HG03280 (cell line): Measurements from ENCODE around the gene TRAF3.
A peak's percentile ranks its signal among the peaks of the same experiment; 100 is the strongest.
"Not testable (repeated sequence)": the region's sequence is repeated elsewhere in the genome, so short reads cannot be mapped to it uniquely, and the experiment has no call there.

Experiments used
- ATAC-seq: cut with Tn5 transposase; IDR thresholded peaks from one replicate; pipeline ENCODE4 v1.9.1; 2021; ENCODE audit warnings: mild to moderate bottlenecking, moderate library complexity; ENCODE audit not compliant: unreplicated experiment

Gene TRAF3

GRCh38 chr14:102889615-102890014 lies 112.4 kb downstream of the TRAF3 start:
- no peak for ATAC-seq

DNA sequence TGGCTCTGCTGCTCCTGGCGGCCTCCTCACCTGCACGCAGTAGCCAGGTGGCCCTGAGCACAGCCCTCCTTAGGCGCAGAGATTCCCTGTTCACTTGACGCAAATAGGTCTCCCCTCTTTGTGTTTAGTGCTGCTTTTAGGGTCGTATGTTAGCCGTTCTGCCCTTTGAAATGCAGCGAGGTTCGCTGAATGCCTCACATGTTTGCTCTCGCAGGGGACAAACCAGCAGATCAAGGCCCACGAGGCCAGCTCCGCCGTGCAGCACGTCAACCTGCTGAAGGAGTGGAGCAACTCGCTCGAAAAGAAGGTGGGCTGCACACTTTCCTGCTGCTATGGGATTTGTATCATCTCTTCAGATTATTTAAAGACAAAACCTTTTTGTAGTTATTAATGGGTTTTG lies 113.9 kb downstream of the TRAF3 start:
- no peak for ATAC-seq

GRCh38 chr14:102891556-102891955 lies 114.3 kb downstream of the TRAF3 start:
- ATAC-seq = no peak

DNA sequence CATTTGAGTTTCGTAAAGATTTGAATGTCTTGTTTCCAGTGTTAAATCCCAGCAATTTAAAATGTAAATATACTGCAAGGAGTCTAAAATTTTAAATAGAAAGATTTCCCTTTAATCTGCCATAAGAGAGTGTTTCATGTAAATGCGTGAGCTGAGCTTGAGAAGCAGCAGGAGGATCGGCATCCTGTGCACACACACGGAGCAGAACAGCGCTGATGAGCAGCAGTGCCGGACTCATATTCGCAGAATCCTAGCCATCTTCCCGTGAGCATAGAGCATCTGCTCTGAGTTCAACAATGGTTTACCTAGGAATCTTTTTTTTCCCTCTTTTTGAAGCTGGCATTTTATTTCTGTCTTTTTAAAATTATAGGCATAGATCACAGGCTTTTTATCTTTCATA lies 115.4 kb downstream of the TRAF3 start:
- ATAC-seq = no peak

DNA sequence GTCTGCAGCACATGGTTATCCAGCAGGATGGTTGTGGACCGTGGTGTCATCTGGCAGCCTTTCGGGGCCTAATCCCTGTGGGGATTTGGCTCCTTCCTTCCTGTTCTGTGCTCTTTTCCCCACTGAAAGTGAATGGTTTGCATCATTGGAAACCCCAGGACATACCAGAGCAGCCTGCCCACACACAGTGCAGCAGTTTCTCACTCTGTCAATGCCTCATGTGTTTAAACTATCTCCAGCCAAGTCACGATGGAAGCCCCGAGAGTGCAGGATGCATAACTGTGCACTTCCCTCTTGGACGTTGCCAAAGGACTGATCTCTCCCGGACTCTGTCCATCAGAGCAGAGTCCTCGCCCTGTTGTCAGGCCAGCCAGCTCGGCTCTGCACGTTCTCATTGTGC lies 116.2 kb downstream of the TRAF3 start:
- no peak for ATAC-seq

DNA sequence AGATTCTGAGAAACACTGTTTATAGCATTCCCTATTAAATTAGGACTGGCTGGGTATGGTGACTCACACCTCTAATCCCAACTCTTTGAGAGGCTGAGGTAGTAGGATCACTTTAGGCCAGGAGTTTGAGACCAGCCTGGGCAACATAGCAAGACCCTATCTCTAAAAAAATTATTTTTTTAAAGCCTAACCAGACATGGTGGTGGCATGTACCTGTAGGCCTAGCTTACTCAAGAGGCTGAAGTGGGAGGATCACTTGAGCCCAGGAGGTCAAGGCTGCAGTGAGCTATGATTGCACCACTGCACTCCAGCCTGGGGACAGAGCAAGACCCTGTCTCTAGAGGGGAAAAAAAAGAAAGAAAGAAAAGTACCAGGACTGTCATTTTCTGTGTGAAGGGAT lies 119.5 kb downstream of the TRAF3 start:
- not testable (repeated sequence) for ATAC-seq

DNA sequence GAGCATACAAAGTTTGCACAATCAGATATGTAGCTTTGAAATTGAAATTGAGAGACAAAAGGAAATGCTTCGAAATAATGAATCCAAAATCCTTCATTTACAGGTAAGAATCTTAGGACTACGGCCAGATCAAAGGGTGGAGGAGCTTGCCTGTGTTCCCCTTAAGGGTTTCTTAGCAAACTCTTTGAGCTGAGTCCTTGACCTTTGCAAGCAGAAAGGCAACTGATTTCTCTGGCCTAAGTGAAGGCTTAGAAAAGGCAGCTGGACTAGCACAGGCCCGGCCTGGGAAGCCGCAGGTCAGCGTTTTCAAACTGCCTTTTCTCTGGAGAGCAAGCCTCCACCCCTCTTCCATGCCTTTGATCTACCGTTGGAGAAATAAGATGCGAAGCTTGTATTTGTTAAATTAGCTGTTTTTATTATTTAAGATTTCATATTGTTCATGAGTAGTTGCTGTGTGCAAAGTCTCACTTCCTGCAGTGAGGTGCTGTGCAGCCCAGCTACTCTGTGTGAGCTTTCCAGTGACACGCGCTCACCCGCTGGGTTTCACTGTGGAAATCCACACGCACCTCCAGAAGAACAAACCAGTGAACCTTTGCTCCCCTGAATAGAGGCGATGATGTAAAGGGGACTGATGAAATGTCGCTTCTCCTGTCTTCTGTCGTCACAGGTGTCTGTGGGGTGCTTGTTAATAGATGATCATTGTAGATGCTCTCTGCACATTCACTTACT lies 120.2 kb downstream of the TRAF3 start:
- ATAC-seq = no peak

- ATAC-seq = no peak
Measured at GRCh38 chr14:102898298-102898697, 121.0 kb downstream of the TRAF3 start.

- no peak for ATAC-seq
Measured at GRCh38 chr14:102898776-102899515, 121.7 kb downstream of the TRAF3 start.

- ATAC-seq = no peak
Measured at GRCh38 chr14:102899516-102899900, 122.3 kb downstream of the TRAF3 start.

DNA sequence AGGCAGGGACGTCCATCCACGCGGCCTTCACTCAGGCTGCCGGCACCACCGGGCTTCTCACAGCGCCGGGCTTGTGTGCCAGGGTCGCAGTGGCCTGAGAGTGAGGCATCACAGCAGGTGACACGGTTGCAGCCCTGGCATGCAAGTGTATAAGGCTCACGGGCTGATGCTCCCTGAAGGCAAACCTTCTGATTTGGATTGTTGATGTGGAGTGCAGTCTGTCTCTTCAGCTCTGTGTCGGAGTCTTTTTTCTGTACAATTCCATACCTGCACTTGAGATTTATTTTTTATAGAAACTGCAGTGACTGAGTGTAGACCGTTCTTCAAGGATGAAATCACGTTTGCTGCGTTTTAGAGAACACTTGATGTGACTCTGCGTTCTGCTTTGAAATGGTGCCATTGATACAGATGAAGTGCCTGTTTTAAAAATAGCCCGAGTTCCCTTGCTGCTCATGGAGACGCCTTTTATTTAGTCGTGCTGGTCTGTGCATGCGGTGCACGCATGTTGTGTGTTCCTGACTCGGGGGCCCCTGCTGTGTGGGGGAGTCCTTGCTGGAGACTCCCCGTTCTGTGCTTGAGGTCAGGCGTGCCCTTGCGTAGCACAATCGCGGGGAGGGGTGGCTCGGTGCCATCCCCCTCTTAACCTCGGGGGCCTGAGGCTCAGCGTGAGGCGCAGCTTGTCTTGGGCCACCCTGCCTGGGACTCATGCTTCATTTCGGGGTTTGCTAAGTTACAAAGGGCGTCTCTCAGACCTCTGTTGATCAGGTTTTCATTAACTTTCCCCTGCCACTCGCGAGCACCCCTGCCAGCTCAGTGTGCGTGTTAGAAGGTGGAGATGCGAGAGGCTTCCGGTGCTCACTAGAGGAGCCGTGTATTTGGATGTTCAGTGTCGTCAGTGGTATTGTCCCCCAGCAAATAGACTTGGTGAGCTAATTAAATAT lies 123.7 kb downstream of the TRAF3 start:
- peak; percentile 53 for ATAC-seq

DNA sequence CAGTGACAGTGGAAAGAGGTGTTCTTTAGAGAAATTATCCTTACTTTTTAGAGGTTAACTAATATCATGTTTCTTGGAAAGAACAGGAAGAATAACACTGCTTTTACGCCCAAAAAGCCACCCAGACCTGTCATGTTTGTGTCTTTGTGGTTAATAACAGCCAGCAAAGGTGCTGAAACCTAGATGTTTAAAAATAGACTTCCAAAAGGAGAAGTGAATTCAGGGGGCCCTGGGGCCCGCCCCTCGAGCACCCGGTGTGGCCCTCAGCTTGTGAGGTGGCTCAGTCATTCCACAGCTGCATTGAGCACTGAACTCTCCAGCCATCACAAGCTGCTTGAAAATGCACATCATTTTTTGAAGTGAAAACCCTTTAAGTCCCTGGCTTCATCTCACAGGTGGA lies 124.4 kb downstream of the TRAF3 start:
- ATAC-seq = peak; percentile 84

- ATAC-seq = no peak
Measured at GRCh38 chr14:102902086-102902485, 124.8 kb downstream of the TRAF3 start.

GRCh38 chr14:102902523-102903247 lies 125.4 kb downstream of the TRAF3 start:
- no peak for ATAC-seq

GRCh38 chr14:102903248-102903888 lies 126.1 kb downstream of the TRAF3 start:
- ATAC-seq = no peak

DNA sequence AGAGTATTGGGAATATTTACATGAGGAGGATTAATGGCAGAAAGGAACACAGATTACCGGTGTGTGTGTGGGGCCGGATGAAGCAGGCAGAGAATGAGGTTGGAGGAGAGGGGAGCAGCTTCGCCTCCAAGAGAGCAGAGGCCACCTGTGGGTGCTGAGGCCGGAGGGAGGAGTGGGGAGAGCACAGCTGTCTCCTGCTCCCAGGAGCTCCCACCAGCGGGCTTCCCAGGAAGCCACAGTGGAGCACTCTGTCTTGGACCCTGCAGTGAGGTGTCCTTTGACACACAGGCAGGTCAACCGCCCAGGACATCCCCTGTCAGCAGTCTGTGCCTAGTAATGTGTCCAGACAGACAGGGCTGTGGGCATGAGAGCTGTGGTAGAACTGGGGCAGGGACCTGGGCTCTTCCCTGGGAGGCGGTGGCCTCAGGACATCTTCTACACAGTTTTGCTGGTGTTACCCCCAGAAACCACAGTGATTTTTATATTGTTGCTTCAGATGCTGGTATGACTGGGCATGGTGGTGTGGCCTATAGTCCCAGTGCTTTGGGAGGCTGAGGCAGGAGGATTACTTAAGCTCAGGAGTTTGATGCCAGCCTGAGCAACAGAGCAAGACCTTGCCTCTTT lies 126.8 kb downstream of the TRAF3 start:
- ATAC-seq = no peak

DNA sequence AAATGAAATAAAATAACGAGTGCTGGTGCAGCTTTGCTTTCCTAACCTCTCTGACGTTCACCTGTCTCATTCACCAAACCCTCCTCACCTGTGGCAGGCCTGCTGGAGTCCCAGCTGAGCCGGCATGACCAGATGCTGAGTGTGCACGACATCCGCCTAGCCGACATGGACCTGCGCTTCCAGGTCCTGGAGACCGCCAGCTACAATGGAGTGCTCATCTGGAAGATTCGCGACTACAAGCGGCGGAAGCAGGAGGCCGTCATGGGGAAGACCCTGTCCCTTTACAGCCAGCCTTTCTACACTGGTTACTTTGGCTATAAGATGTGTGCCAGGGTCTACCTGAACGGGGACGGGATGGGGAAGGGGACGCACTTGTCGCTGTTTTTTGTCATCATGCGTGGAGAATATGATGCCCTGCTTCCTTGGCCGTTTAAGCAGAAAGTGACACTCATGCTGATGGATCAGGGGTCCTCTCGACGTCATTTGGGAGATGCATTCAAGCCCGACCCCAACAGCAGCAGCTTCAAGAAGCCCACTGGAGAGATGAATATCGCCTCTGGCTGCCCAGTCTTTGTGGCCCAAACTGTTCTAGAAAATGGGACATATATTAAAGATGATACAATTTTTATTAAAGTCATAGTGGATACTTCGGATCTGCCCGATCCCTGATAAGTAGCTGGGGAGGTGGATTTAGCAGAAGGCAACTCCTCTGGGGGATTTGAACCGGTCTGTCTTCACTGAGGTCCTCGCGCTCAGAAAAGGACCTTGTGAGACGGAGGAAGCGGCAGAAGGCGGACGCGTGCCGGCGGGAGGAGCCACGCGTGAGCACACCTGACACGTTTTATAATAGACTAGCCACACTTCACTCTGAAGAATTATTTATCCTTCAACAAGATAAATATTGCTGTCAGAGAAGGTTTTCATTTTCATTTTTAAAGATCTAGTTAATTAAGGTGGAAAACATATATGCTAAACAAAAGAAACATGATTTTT lies 128.2 kb downstream of the TRAF3 start:
- ATAC-seq = no peak

DNA sequence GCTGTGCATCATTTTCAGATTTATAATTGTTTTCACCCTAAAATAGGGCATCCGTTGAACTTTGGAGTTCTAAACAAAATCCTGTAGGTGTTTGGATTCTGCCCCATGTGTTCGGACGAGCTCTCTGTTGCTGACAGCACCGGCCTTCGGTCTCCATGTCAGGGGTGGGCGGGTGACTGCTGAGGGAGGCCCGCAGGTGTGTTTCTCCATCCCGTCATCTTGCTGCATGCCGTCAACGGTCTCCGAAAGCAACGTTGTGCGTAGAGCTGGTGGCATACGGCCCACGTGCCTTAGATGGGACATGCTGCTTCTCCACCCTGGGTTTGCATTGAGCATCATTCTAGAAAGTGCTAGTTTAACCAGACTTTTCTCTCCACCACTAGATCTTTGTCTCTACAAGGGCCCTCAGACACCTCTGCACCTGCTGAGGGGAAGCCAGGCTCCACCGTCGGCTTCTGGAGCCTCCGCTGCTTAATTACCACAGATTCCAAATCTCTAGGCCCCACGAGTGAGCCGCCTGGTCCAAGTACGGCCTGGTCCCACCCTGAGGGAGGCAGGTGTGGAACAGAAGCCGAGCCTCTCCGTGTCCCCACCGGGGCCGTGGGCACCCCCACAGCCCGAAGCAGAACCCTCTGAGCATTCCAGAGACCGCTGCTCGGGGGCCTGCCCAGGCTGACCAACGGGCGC lies 129.5 kb downstream of the TRAF3 start:
- ATAC-seq = no peak
